Breast epithelium (tissue), 3 donors: ENCODE measurements around the gene ARID1B.

Experiments used
- CTCF ChIP-seq, 3 donors: fragments of 450-650 bp; IDR thresholded peaks; one replicate each; pipeline ENCODE4 v1.5.1; 2016 to 2017; ENCODE audit warnings: antibody characterized with exemption in 3 of 3, mild to moderate bottlenecking in 3 of 3, moderate library complexity in 3 of 3
- POLR2A ChIP-seq: fragments of 450-650 bp; IDR thresholded peaks from one replicate; pipeline ENCODE4 v1.6.1; 2016; ENCODE audit warnings: antibody characterized with exemption, mild to moderate bottlenecking, moderate library complexity

GRCh38 chr6:156807028-156807427 is 29.9 kb downstream of the ARID1B start:
- TF ChIP-seq CTCF (IDR thresholded peaks at IDR 0.05), result no peak
- TF ChIP-seq POLR2A, result no peak
